Mesendoderm (in vitro differentiated cells): ENCODE measurements around the gene SCLT1.

Experiments used
- DNase-seq: peaks from one replicate; pipeline ENCODE4 v3.0.0; 2013
- H2AK5ac ChIP-seq: 2 replicates; pipeline ENCODE4 v1.6.1; 2013; ENCODE audit warnings: low read length, inconsistent platforms
- H2BK120ac ChIP-seq: 2 replicates; pipeline ENCODE4 v1.6.1; 2013; ENCODE audit warnings: low read depth, mild to moderate bottlenecking, low read length, moderate library complexity, mixed read lengths
- H2BK15ac ChIP-seq: replicated peaks from 2 replicates; pipeline ENCODE4 v1.6.1; 2013; ENCODE audit warnings: low read depth, mild to moderate bottlenecking, moderate library complexity
- H2BK5ac ChIP-seq: 2 replicates; pipeline ENCODE4 v1.6.1; 2013; ENCODE audit warnings: low read length, inconsistent platforms
- H3K18ac ChIP-seq: 2 replicates; pipeline ENCODE4 v1.6.1; 2013; ENCODE audit warnings: mild to moderate bottlenecking, low read length, mixed read lengths
- H3K23ac ChIP-seq: one replicate; pipeline ENCODE4 v1.6.1; 2013; ENCODE audit warnings: low read length
- H3K27ac ChIP-seq: 2 replicates; pipeline ENCODE4 v1.5.1; 2013; ENCODE audit warnings: low read depth, mild to moderate bottlenecking, inconsistent platforms, low read length, moderate library complexity
- H3K27me3 ChIP-seq: 2 replicates; pipeline ENCODE4 v1.6.1; 2013; ENCODE audit warnings: low read length, control low read depth, mild to moderate bottlenecking, inconsistent platforms; ENCODE audit not compliant: insufficient read depth, poor library complexity
- H3K36me3 ChIP-seq: 2 replicates; pipeline ENCODE4 v1.6.1; 2013; ENCODE audit warnings: low read length, inconsistent platforms; ENCODE audit not compliant: control insufficient read depth, insufficient read depth
- H3K4ac ChIP-seq: one replicate; pipeline ENCODE4 v1.6.1; 2013; ENCODE audit warnings: low read depth, mild to moderate bottlenecking, low read length, moderate library complexity
- H3K4me1 ChIP-seq: 2 replicates; pipeline ENCODE4 v1.6.1; 2013; ENCODE audit warnings: low read depth, low read length, inconsistent platforms; ENCODE audit not compliant: control insufficient read depth
- H3K4me2 ChIP-seq: 2 replicates; pipeline ENCODE4 v1.6.1; 2013; ENCODE audit warnings: low read length
- H3K4me3 ChIP-seq: 2 replicates; pipeline ENCODE4 v1.5.1; 2013; ENCODE audit warnings: mild to moderate bottlenecking, low read length
- H3K56ac ChIP-seq: one replicate; pipeline ENCODE4 v1.6.1; 2013; ENCODE audit warnings: low read length
- H3K79me1 ChIP-seq: 2 replicates; pipeline ENCODE4 v1.6.1; 2013; ENCODE audit warnings: low read length, inconsistent platforms
- H3K79me2 ChIP-seq: 2 replicates; pipeline ENCODE4 v1.6.1; 2013; ENCODE audit warnings: mild to moderate bottlenecking, low read length; ENCODE audit not compliant: control insufficient read depth, insufficient read depth
- H3K9ac ChIP-seq: 2 replicates; pipeline ENCODE4 v1.6.1; 2013; ENCODE audit warnings: low read length, inconsistent platforms
- H4K5ac ChIP-seq: one replicate; pipeline ENCODE4 v1.6.1; 2013; ENCODE audit warnings: low read length
- H4K8ac ChIP-seq: one replicate; pipeline ENCODE4 v1.6.1; 2013; ENCODE audit warnings: low read depth, mild to moderate bottlenecking, control low read depth, low read length, moderate library complexity
- WGBS: extraction: QIAGEN DNeasy Blood & Tissue Kit; methylation state at CpG from one replicate; pipeline ENCODE4 v1.1.7; 2013; ENCODE audit warnings: low lambda C conversion rate, missing lambda C conversion rate; ENCODE audit not compliant: insufficient coverage; ENCODE audit errors: extremely low coverage; 5-methylcytosine and 5-hydroxymethylcytosine counted together

The SCLT1 gene

GRCh38 chr4:128879971-128880370, 213.4 kb downstream of the SCLT1 start:
- Histone ChIP-seq H3K9ac (no peak overlapping the region), H3K79me1 (no peaks in the 10 kb centered on the region), H2BK5ac (no peak overlapping the region), H3K27me3 (no peaks in the 10 kb centered on the region), H3K4ac (no peak overlapping the region), H3K4me1 (no peaks in the 10 kb centered on the region), H2BK120ac (no peak overlapping the region), H3K27ac (no peak overlapping the region), H3K4me3 (no peak overlapping the region), H3K18ac (no peak overlapping the region), H4K5ac (no peak overlapping the region), H3K79me2 (no peaks in the 10 kb centered on the region), H2BK15ac (no peak overlapping the region), H4K8ac (no peak overlapping the region), H3K23ac (no peak overlapping the region), H3K36me3 (no peaks in the 10 kb centered on the region), H3K4me2 (no peak overlapping the region), H2AK5ac (no peak overlapping the region), H3K56ac (no peak overlapping the region)
- DNase-seq = no peak
- no CpG with 5 or more reads among the region's 2 CpGs for WGBS

GRCh38 chr4:128879283-128879682, 214.1 kb downstream of the SCLT1 start:
- H2BK15ac ChIP-seq = no peak overlapping the region
- H4K8ac ChIP-seq = no peak overlapping the region
- no peaks in the 10 kb centered on the region for H3K79me2 ChIP-seq
- H3K4me2 ChIP-seq = no peak overlapping the region
- no peak overlapping the region for H2AK5ac ChIP-seq
- no peak overlapping the region for H3K9ac ChIP-seq
- no CpG with 5 or more reads among the region's 2 CpGs for WGBS
- H2BK120ac ChIP-seq = no peak overlapping the region
- H3K23ac ChIP-seq = no peak overlapping the region
- H4K5ac ChIP-seq = no peak overlapping the region
- no peaks in the 10 kb centered on the region for H3K4me1 ChIP-seq
- H3K18ac ChIP-seq = no peak overlapping the region
- no peak overlapping the region for H3K27ac ChIP-seq
- H3K4me3 ChIP-seq = no peak overlapping the region
- H3K36me3 ChIP-seq = no peaks in the 10 kb centered on the region
- H2BK5ac ChIP-seq = no peak overlapping the region
- H3K79me1 ChIP-seq = no peaks in the 10 kb centered on the region
- no peak for DNase-seq
- H3K4ac ChIP-seq = no peak overlapping the region
- no peak overlapping the region for H3K56ac ChIP-seq
- no peaks in the 10 kb centered on the region for H3K27me3 ChIP-seq

DNA sequence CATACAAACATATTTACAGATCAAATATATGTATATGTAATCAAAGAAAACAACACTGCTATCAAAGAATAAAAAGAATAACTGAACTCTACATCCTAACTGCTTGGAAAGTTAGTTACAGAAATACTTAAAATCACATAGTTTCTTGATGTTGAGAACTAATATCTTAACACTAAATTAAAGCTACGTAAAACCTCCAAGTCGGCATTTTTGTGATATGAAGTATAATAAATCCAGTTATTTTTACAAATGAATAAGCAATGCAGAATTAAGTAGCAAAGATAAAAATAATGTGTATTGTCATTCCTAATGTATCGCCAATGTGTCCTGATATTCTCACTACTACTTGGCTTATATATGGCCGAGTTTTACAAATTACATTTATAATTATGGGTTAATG, 215.4 kb downstream of the SCLT1 start:
- Histone ChIP-seq H3K4me3 (no peak overlapping the region), H3K79me2 (no peaks in the 10 kb centered on the region), H3K56ac (no peak overlapping the region), H3K36me3 (no peaks in the 10 kb centered on the region), H3K27ac (no peak overlapping the region), H3K4me2 (no peak overlapping the region), H4K5ac (no peak overlapping the region), H3K4me1 (no peaks in the 10 kb centered on the region), H3K79me1 (no peaks in the 10 kb centered on the region), H2BK15ac (no peak overlapping the region), H3K4ac (no peak overlapping the region), H3K23ac (no peak overlapping the region), H3K27me3 (no peaks in the 10 kb centered on the region), H3K18ac (no peak overlapping the region), H3K9ac (no peak overlapping the region), H2AK5ac (no peak overlapping the region), H4K8ac (no peak overlapping the region), H2BK5ac (no peak overlapping the region), H2BK120ac (no peak overlapping the region)
- DNase-seq = no peak
- WGBS = no CpG with 5 or more reads among the region's 4 CpGs

DNA sequence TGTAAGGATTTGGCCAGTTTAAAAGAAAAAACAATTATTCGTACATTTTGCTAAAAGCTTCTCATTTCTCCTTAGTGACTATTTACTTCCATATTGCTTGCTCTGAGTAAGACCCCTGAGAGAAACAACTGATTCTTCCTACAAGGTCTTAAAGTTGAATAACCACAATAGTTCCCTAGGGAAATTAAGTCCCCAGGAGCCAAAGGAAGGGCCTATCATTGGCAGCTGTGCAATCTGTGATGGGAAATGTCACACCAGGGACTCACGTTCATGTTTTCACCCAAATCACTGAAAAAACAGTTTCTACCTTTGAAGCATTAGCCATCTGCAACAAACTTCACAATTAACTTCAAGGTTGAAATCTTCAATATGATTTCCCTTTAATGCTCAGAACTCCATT, 217.1 kb downstream of the SCLT1 start:
- no peak overlapping the region for H3K27ac ChIP-seq
- no peak overlapping the region for H2AK5ac ChIP-seq
- no peak overlapping the region for H3K4me3 ChIP-seq
- no peak overlapping the region for H2BK120ac ChIP-seq
- no peaks in the 10 kb centered on the region for H3K79me2 ChIP-seq
- H3K79me1 ChIP-seq = no peaks in the 10 kb centered on the region
- no peak overlapping the region for H3K4me2 ChIP-seq
- H4K5ac ChIP-seq = no peak overlapping the region
- no peak overlapping the region for H3K23ac ChIP-seq
- WGBS = no CpG with 5 or more reads among the region's 2 CpGs
- no peaks in the 10 kb centered on the region for H3K4me1 ChIP-seq
- H3K36me3 ChIP-seq = no peaks in the 10 kb centered on the region
- no peak overlapping the region for H3K18ac ChIP-seq
- no peak overlapping the region for H2BK15ac ChIP-seq
- no peaks in the 10 kb centered on the region for H3K27me3 ChIP-seq
- no peak overlapping the region for H4K8ac ChIP-seq
- no peak overlapping the region for H2BK5ac ChIP-seq
- no peak for DNase-seq
- H3K4ac ChIP-seq = no peak overlapping the region
- no peak overlapping the region for H3K9ac ChIP-seq
- no peak overlapping the region for H3K56ac ChIP-seq

- Histone ChIP-seq H3K4me2 (no peak overlapping the region), H3K27me3 (no peaks in the 10 kb centered on the region), H3K56ac (no peak overlapping the region), H3K23ac (no peak overlapping the region), H2AK5ac (no peak overlapping the region), H4K5ac (no peak overlapping the region), H3K4me1 (no peaks in the 10 kb centered on the region), H2BK15ac (no peak overlapping the region), H3K79me2 (no peaks in the 10 kb centered on the region), H4K8ac (no peak overlapping the region), H3K9ac (no peak overlapping the region), H3K4ac (no peak overlapping the region), H3K18ac (no peak overlapping the region), H3K4me3 (no peak overlapping the region), H3K27ac (no peak overlapping the region), H2BK120ac (no peak overlapping the region), H2BK5ac (no peak overlapping the region), H3K79me1 (peaks cover 2% of the 10 kb centered on the region), H3K36me3 (peaks cover 3% of the 10 kb centered on the region)
- no CpG with 5 or more reads among the region's 9 CpGs for WGBS
- no peak for DNase-seq
Measured at GRCh38 chr4:128871948-128872347, 221.4 kb downstream of the SCLT1 start.

- Histone ChIP-seq H3K79me1 (peaks cover 5% of the 10 kb centered on the region), H3K56ac (no peak overlapping the region), H3K27me3 (no peaks in the 10 kb centered on the region), H3K4me2 (no peak overlapping the region), H3K18ac (no peak overlapping the region), H3K79me2 (peaks cover 4% of the 10 kb centered on the region), H2BK15ac (no peak overlapping the region), H3K4me3 (no peak overlapping the region), H2BK120ac (no peak overlapping the region), H3K9ac (no peak overlapping the region), H4K5ac (no peak overlapping the region), H4K8ac (no peak overlapping the region), H2AK5ac (no peak overlapping the region), H3K23ac (no peak overlapping the region), H3K36me3 (peaks cover 3% of the 10 kb centered on the region), H2BK5ac (no peak overlapping the region), H3K27ac (no peak overlapping the region), H3K4me1 (peaks cover 2% of the 10 kb centered on the region), H3K4ac (no peak overlapping the region)
- no peak for DNase-seq
- WGBS = no CpG with 5 or more reads among the region's 2 CpGs
Measured at GRCh38 chr4:128869776-128870509, 223.4 kb downstream of the SCLT1 start.
